BE2C (cell line): ENCODE results near the gene PPP6R1.

ENCODE experiments used
- DNase-seq: peaks from one replicate; pipeline ENCODE4 v3.0.0-alpha.2; 2020
- H3K27me3 ChIP-seq: fragments of 250-450 bp; sonication (Bioruptor Pico); 2 replicates; pipeline ENCODE4 v1.5.1; 2020; ENCODE audit warnings: mild to moderate bottlenecking
- H3K36me3 ChIP-seq: fragments of 250-450 bp; sonication (Bioruptor Pico); 2 replicates; pipeline ENCODE4 v1.5.1; 2020; ENCODE audit warnings: mild to moderate bottlenecking
- H3K4me1 ChIP-seq: fragments of 250-450 bp; sonication (Bioruptor Pico); 2 replicates; pipeline ENCODE4 v1.5.1; 2020
- H3K4me3 ChIP-seq: 2 replicates; pipeline ENCODE4 v1.5.1; 2011; ENCODE audit warnings: low read depth, low read length
- H3K9me3 ChIP-seq: fragments of 250-450 bp; sonication (Bioruptor Pico); 2 replicates; pipeline ENCODE4 v1.5.1; 2020
- TF ChIP-seq, protein P1 (sequence below): IDR thresholded peaks from 2 replicates; pipeline ENCODE4 v1.5.1; 2012; ENCODE audit warnings: mild to moderate bottlenecking, low read depth, low read length

The PPP6R1 gene

DNA sequence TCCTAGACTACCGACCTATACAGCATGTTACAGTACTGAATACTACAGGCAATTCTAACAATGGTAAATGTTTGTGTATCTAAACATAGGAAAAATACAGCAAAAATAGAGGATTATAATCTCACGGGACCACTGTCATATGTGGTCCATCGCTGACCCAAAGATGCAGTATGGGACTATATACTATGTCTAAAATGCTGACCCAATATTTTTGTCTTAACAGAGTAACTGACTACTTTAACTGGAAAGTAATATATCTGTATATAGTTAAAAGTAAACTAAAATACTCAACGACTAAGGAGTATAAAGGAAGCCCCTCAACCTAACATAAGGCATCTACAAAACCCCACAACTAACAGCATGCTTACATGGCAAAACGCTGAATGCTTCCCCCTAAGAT is 25.8 kb downstream of the PPP6R1 start:
- H3K27me3 ChIP-seq = no peaks in the 10 kb centered on the region
- H3K9me3 ChIP-seq = no peaks in the 10 kb centered on the region
- peaks cover 24% of the 10 kb centered on the region for H3K4me1 ChIP-seq
- no peak for DNase-seq
- TF ChIP-seq, protein P1, sequence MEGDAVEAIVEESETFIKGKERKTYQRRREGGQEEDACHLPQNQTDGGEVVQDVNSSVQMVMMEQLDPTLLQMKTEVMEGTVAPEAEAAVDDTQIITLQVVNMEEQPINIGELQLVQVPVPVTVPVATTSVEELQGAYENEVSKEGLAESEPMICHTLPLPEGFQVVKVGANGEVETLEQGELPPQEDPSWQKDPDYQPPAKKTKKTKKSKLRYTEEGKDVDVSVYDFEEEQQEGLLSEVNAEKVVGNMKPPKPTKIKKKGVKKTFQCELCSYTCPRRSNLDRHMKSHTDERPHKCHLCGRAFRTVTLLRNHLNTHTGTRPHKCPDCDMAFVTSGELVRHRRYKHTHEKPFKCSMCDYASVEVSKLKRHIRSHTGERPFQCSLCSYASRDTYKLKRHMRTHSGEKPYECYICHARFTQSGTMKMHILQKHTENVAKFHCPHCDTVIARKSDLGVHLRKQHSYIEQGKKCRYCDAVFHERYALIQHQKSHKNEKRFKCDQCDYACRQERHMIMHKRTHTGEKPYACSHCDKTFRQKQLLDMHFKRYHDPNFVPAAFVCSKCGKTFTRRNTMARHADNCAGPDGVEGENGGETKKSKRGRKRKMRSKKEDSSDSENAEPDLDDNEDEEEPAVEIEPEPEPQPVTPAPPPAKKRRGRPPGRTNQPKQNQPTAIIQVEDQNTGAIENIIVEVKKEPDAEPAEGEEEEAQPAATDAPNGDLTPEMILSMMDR = no peak
- no peak overlapping the region for H3K4me3 ChIP-seq
- peaks cover 72% of the 10 kb centered on the region for H3K36me3 ChIP-seq

DNA sequence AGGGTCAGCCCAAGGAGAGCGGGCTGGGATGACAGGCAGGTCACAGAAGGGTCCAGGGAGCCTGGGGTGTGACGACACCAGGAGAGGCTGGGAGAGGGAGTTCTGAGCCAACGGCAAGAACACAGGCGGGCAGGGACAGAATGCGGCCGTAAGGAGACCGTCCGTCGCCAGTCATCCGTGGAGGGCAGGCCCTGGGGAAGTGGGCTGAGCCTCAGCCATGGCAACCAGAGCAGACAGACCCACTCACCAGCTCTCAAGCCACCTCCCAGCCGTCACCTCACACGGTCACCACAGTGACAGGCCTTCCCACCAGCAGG is 26.6 kb downstream of the PPP6R1 start:
- Histone ChIP-seq H3K27me3 (no peaks in the 10 kb centered on the region), H3K9me3 (no peaks in the 10 kb centered on the region), H3K4me3 (no peak overlapping the region), H3K4me1 (peaks cover 27% of the 10 kb centered on the region), H3K36me3 (peaks cover 66% of the 10 kb centered on the region)
- TF ChIP-seq, protein P1 = no peak
- DNase-seq = peak; percentile 82

DNA sequence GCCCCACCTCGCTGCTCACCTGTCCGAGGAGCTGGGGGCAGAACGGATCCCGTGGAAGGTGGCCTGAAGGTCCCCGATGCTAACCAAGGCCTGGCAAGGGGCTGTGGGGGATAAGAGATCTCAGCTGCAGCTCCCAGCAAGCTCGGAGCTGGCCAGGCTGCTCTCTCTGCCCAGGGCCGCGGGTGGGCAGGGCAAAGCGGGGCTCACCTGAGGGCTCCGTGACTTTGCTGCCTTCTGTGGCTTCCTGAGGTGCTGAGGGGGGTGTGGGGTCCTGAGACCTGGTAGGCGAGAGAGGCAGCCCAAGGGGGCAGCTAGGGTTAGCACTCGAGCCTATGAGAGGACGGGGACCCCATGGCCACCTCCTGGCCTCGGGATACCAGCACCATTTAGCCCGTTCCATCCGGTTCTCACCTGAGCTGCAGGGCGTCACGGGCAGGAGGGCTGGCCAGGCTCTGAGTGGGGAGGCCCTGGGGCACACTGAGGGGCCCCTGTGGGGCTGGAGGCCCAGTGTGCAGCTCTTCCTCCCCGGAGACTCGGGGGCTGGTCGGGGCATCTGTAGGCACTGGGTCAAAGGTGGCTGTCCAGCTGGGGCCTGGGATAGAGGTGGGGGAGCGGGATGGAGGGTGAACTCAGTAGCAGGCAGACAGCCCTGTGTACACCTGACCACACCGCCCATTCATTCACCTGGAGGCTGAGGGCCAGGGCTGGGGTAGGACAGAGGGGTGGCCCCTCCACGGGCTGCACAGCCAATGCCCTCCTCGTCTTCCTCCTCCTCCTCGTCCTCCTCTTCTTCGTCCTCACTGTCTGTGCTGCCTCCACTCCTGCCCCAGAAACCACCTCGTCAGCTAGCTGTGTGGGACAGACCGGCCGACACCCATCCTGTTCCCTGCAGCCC is 27.2 kb downstream of the PPP6R1 start:
- H3K36me3 ChIP-seq = peaks cover 66% of the 10 kb centered on the region
- H3K4me1 ChIP-seq = peaks cover 27% of the 10 kb centered on the region
- TF ChIP-seq, protein P1 = no peak
- H3K4me3 ChIP-seq = no peak overlapping the region
- no peak for DNase-seq
- H3K27me3 ChIP-seq = no peaks in the 10 kb centered on the region
- no peaks in the 10 kb centered on the region for H3K9me3 ChIP-seq

DNA sequence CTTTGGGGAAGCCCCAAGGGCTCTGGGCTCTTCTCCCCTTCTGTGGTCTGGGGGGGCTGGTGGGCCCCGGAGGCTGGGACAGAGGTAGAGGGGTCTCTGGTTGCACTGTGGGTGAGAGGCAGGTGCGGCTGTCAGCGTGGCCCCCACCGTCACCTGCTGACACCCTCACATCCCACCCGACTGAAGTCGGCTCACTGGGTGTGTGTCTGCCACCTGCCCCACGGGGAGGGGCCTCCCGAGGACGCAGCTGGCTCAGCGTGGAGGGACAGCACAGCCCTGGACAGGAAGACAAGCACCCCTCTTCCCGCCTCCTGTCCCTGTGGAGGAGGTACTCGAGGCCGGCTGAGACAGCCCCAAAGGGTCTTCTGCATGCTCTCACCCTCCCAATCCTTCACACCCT is 28.0 kb downstream of the PPP6R1 start:
- H3K36me3 ChIP-seq = peaks cover 60% of the 10 kb centered on the region
- H3K4me1 ChIP-seq = peaks cover 27% of the 10 kb centered on the region
- TF ChIP-seq, protein P1 = no peak
- H3K4me3 ChIP-seq = no peak overlapping the region
- DNase-seq = no peak
- no peaks in the 10 kb centered on the region for H3K27me3 ChIP-seq
- H3K9me3 ChIP-seq = no peaks in the 10 kb centered on the region

DNA sequence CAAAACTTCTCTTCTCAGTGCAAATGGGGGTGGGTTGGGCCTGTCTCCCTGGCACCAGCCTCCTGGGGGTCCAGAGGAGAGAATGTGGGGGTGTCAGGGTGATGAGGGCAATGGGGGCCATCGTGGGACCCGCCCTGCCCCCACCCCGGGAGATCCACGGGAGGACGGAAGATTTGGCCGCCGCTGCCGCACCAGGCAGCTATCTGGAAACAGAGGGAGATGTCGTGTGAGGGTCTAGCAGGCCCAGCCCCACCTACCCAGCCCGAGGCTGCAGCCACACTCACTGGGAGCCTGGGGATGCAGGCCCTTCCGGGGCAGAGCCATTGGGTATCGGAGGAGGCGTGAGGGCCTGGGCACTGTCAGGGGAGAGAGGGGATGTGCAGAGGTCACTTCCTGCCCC is 28.5 kb downstream of the PPP6R1 start:
- Histone ChIP-seq H3K27me3 (no peaks in the 10 kb centered on the region), H3K9me3 (no peaks in the 10 kb centered on the region), H3K4me1 (peaks cover 27% of the 10 kb centered on the region), H3K36me3 (peaks cover 60% of the 10 kb centered on the region), H3K4me3 (no peak overlapping the region)
- DNase-seq = no peak
- TF ChIP-seq, protein P1 = no peak

DNA sequence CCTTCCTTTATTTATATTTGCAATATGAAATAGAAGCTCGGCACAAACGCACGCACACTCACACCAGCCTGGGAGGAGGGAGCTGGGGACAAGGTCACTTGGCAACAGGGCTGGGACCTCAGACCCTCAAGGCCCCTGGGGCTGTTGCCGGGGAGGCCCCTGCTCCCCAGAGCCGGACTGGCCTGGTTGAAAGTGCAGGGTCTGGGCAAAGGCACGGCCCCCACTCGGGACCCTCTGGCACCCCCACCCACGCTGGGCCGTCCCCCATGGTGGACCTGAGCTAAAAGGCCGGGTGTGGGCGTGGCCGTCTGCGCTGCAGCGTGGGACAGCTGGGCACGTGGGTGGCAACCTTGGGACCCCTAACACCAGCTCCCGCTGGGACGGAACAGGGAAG is 29.0 kb downstream of the PPP6R1 start:
- no peaks in the 10 kb centered on the region for H3K9me3 ChIP-seq
- peaks cover 60% of the 10 kb centered on the region for H3K36me3 ChIP-seq
- TF ChIP-seq, protein P1 = no peak
- no peaks in the 10 kb centered on the region for H3K27me3 ChIP-seq
- no peak for DNase-seq
- H3K4me1 ChIP-seq = peaks cover 27% of the 10 kb centered on the region
- H3K4me3 ChIP-seq = no peak overlapping the region
